Erythroblast (primary cell): ENCODE data around the gene MMAB.

Experiments
- DNase-seq, 2 experiments: peaks; one replicate each; lab custom pipeline; 2025; lab: John Stamatoyannopoulos, UW
- GATA1 ChIP-seq: IDR thresholded peaks from 2 replicates; pipeline ENCODE4 v1.6.1; 2011; ENCODE audit warnings: low read depth, mild to moderate bottlenecking, control low read depth, low read length, moderate library complexity
- POLR2A ChIP-seq: IDR thresholded peaks from 2 replicates; pipeline ENCODE4 v1.6.1; 2011; ENCODE audit warnings: mild to moderate bottlenecking, low read length

MMAB gene

GRCh38 chr12:109573029-109573913 is at the start of gene MMAB, which contains the start of gene MVK:
TSS of gene MMAB (minus strand) at chr12:109573504. CDS start at chr12:109573480, 24 bp downstream.
TSS of gene MVK (plus strand) at chr12:109573794. CDS start at chr12:109574823, 1,029 bp downstream.
- TF ChIP-seq POLR2A (peak; percentile 94), GATA1 (no peak)

GRCh38 chr12:109621901-109622364 is 48.6 kb upstream of the MMAB start:
- no peak for DNase-seq
- no peak for TF ChIP-seq GATA1
- no peak for TF ChIP-seq POLR2A

More at GRCh38 chr12:109573029-109573913, at the start of gene MMAB, which contains the start of gene MVK:
- DNase-seq = peak; percentile 99

GRCh38 chr12:109621211-109621694 is 47.9 kb upstream of the MMAB start:
- DNase-seq = no peak
- TF ChIP-seq POLR2A (no peak), GATA1 (no peak)

- no peak for TF ChIP-seq GATA1
- TF ChIP-seq POLR2A = no peak
Observed at GRCh38 chr12:109619002-109619604, 45.8 kb upstream of the MMAB start.

GRCh38 chr12:109618082-109618481 is 44.8 kb upstream of the MMAB start:
- no peak for TF ChIP-seq GATA1
- TF ChIP-seq POLR2A = no peak
- no peak for DNase-seq

More at GRCh38 chr12:109619002-109619604, 45.8 kb upstream of the MMAB start:
- DNase-seq = no peak

- TF ChIP-seq GATA1 = no peak
- no peak for TF ChIP-seq POLR2A
- DNase-seq = no peak
Observed at GRCh38 chr12:109617491-109617890, 44.2 kb upstream of the MMAB start.

- no peak for TF ChIP-seq POLR2A
- TF ChIP-seq GATA1 = no peak
- no peak for DNase-seq
Observed at GRCh38 chr12:109615556-109616229, 42.4 kb upstream of the MMAB start.

GRCh38 chr12:109613649-109614455 is 40.5 kb upstream of the MMAB start:
- DNase-seq = no peak
- TF ChIP-seq GATA1 (no peak), POLR2A (no peak)

GRCh38 chr12:109612975-109613502 is 39.7 kb upstream of the MMAB start:
- DNase-seq = no peak
- TF ChIP-seq POLR2A (no peak), GATA1 (no peak)

- TF ChIP-seq POLR2A = no peak
- TF ChIP-seq GATA1 = no peak
- DNase-seq = no peak
Observed at GRCh38 chr12:109612003-109612402, 38.7 kb upstream of the MMAB start.

GRCh38 chr12:109611223-109611622 is 37.9 kb upstream of the MMAB start:
- DNase-seq = no peak
- no peak for TF ChIP-seq POLR2A
- TF ChIP-seq GATA1 = no peak

- TF ChIP-seq GATA1 = no peak
- no peak for TF ChIP-seq POLR2A
Observed at GRCh38 chr12:109610523-109610922, 37.2 kb upstream of the MMAB start.

GRCh38 chr12:109609342-109609741 is 36.0 kb upstream of the MMAB start:
- TF ChIP-seq POLR2A (no peak), GATA1 (no peak)
- DNase-seq = no peak

More at GRCh38 chr12:109610523-109610922, 37.2 kb upstream of the MMAB start:
- no peak for DNase-seq
